ENCODE results near the gene RFTN1. TPM values are rescaled to one million over a fixed set of nuclear protein-coding genes. Genes with fewer than 3 reads are reported as not detected.

RFTN1 gene
- total and polyA plus RNA-seq, 9 of the 15 experiments (the other 6 are each of a cell fraction or from before 2014, with no cell fraction given), result 0.08 to 0.51 (median 0.11) TPM; not detected in 6

GRCh38 chr3:16550676-16551341, 37.3 kb upstream of the RFTN1 start (continued):
- TF ChIP-seq ZBTB43 (CRISPR knock-in tag; IDR thresholded peaks at IDR 0.05), result no peak
- TF ChIP-seq ZNF398 (CRISPR knock-in tag; IDR thresholded peaks at IDR 0.05), result no peak
- peak; percentile 70; the same call in 1 of the 2 replicates for TF ChIP-seq ELF1 (tag; IDR thresholded peaks at IDR 0.05)
- TF ChIP-seq ZNF184 (CRISPR knock-in tag; IDR thresholded peaks at IDR 0.05), result no peak
- TF ChIP-seq CREB1 (IDR thresholded peaks at IDR 0.05), result no peak
- TF ChIP-seq CREB1 (CRISPR knock-in tag; IDR thresholded peaks at IDR 0.05), result no peak
- no peak for TF ChIP-seq ZNF41 (CRISPR knock-in tag; conservative IDR thresholded peaks at IDR 0.05)
- TF ChIP-seq CREB3L1 (IDR thresholded peaks at IDR 0.05; ENCODE audit: borderline replicate concordance, low read depth), result no peak
- no peak for TF ChIP-seq E2F1 (CRISPR knock-in tag; IDR thresholded peaks at IDR 0.05)
- no peak for TF ChIP-seq HOMEZ (CRISPR knock-in tag; IDR thresholded peaks at IDR 0.05)
- no peak for TF ChIP-seq RNF2 (IDR thresholded peaks at IDR 0.05)
- peak; percentile 50 for TF ChIP-seq NEUROD1 (IDR thresholded peaks at IDR 0.05; ENCODE audit: borderline replicate concordance, low read depth, low read length, partially characterized antibody)
- no peak for TF ChIP-seq ARID3B (CRISPR knock-in tag; IDR thresholded peaks at IDR 0.05; ENCODE audit: borderline replicate concordance)
- no peak for TF ChIP-seq USF2 (CRISPR knock-in tag; IDR thresholded peaks at IDR 0.05)
- TF ChIP-seq DEAF1 (CRISPR knock-in tag; IDR thresholded peaks at IDR 0.05), result peak; percentile 95
